ENCODE data around the gene FGF11. TPM values are rescaled to one million over a fixed set of nuclear protein-coding genes. Genes with fewer than 3 reads are reported as not detected.

Gene FGF11
- total and polyA plus RNA-seq, 2 of the 13 experiments (the other 11 are each of a cell fraction or from before 2014, with no cell fraction given): 0.20 to 7.6 TPM

DNA sequence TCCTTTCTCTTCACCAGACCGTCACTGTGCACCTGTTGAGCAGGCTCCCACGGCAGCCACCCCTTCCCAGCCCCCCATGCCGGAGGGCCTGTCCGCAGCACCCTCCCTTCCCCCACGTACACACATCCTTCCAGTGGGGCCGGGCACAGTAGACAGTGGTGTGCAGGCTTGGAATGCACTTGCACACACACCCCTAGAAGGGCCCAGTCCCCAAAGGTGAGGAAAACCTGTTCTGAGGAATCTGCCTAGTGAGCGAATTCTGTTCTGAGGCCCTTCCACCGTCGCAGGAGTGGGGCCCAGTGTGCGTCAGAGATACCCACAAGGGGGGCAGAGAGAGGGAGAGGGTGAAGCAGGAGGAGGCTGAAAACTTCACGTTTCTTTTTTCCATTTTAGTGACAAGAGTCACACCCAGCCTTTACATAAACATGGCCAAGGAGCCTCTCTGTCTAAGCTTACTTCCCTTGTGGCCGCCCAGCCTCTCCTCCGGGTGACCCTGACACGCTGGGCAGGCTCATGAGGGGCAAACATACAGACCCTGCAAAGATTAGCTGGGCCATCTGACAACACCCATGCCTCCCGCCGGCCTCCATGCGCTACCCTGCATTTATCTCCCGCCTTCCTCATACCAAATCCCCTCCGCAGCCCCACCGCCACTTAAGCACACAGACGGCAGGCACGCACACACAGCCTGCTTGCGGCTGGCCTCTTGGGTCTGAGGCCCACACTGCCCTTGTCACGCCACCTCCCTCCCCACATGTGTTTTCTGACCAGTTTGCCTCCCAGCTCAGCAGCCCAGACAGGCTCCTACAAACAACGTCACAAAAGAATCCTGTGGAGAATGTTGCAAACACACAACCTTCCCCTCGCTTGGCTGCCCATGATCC, 38.3 kb downstream of the FGF11 start (continued):
- TF ChIP-seq, protein P1, sequence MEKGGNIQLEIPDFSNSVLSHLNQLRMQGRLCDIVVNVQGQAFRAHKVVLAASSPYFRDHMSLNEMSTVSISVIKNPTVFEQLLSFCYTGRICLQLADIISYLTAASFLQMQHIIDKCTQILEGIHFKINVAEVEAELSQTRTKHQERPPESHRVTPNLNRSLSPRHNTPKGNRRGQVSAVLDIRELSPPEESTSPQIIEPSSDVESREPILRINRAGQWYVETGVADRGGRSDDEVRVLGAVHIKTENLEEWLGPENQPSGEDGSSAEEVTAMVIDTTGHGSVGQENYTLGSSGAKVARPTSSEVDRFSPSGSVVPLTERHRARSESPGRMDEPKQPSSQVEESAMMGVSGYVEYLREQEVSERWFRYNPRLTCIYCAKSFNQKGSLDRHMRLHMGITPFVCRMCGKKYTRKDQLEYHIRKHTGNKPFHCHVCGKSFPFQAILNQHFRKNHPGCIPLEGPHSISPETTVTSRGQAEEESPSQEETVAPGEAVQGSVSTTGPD (CRISPR knock-in tag; IDR thresholded peaks at IDR 0.05): no peak
- TF ChIP-seq ERF (CRISPR knock-in tag; IDR thresholded peaks at IDR 0.05): no peak
- TF ChIP-seq ZNF772 (CRISPR knock-in tag; IDR thresholded peaks at IDR 0.05): no peak
- TF ChIP-seq, protein P2, sequence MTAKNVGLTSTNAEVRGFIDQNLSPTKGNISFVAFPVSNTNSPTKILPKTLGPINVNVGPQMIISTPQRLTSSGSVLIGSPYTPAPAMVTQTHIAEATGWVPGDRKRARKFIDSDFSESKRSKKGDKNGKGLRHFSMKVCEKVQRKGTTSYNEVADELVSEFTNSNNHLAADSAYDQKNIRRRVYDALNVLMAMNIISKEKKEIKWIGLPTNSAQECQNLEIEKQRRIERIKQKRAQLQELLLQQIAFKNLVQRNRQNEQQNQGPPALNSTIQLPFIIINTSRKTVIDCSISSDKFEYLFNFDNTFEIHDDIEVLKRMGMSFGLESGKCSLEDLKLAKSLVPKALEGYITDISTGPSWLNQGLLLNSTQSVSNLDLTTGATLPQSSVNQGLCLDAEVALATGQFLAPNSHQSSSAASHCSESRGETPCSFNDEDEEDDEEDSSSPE (CRISPR knock-in tag; IDR thresholded peaks at IDR 0.05): 0 out of 2 replicates have a peak, but pooled peaks have one; percentile 17
- no peak for TF ChIP-seq ZNF598 (CRISPR knock-in tag; IDR thresholded peaks at IDR 0.05; ENCODE audit: borderline replicate concordance)
- no peak for TF ChIP-seq ZNF644 (CRISPR knock-in tag; IDR thresholded peaks at IDR 0.05; ENCODE audit: low read depth)
- TF ChIP-seq, protein P3, sequence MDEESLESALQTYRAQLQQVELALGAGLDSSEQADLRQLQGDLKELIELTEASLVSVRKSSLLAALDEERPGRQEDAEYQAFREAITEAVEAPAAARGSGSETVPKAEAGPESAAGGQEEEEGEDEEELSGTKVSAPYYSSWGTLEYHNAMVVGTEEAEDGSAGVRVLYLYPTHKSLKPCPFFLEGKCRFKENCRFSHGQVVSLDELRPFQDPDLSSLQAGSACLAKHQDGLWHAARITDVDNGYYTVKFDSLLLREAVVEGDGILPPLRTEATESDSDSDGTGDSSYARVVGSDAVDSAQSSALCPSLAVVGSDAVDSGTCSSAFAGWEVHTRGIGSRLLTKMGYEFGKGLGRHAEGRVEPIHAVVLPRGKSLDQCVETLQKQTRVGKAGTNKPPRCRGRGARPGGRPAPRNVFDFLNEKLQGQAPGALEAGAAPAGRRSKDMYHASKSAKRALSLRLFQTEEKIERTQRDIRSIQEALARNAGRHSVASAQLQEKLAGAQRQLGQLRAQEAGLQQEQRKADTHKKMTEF (CRISPR knock-in tag; IDR thresholded peaks at IDR 0.05): no peak
- TF ChIP-seq ELF3 (CRISPR knock-in tag; IDR thresholded peaks at IDR 0.05): peak; percentile 61
- TF ChIP-seq MLLT10 (CRISPR knock-in tag; IDR thresholded peaks at IDR 0.05): no peak
- no peak for TF ChIP-seq ZFP36L2 (CRISPR knock-in tag; IDR thresholded peaks at IDR 0.05)
- TF ChIP-seq ADNP (CRISPR knock-in tag; IDR thresholded peaks at IDR 0.05): no peak
- TF ChIP-seq ZFAT (CRISPR knock-in tag; conservative IDR thresholded peaks at IDR 0.05): no peak
- TF ChIP-seq ZNF788 (CRISPR knock-in tag; IDR thresholded peaks at IDR 0.05; ENCODE audit: borderline replicate concordance): no peak
- TF ChIP-seq TBP (CRISPR knock-in tag; IDR thresholded peaks at IDR 0.05): no peak
- peak; percentile 9; the same call in 1 of the 2 replicates for TF ChIP-seq MAFF (IDR thresholded peaks at IDR 0.05; ENCODE audit: low read depth, low read length)
- no peak for TF ChIP-seq RBAK (CRISPR knock-in tag; IDR thresholded peaks at IDR 0.05)
- no peak for TF ChIP-seq HNRNPK (IDR thresholded peaks at IDR 0.05; ENCODE audit: low read depth, low read length, poor library complexity, severe bottlenecking)
- no peak for TF ChIP-seq ZNF879 (CRISPR knock-in tag; IDR thresholded peaks at IDR 0.05)
- TF ChIP-seq, protein P4, sequence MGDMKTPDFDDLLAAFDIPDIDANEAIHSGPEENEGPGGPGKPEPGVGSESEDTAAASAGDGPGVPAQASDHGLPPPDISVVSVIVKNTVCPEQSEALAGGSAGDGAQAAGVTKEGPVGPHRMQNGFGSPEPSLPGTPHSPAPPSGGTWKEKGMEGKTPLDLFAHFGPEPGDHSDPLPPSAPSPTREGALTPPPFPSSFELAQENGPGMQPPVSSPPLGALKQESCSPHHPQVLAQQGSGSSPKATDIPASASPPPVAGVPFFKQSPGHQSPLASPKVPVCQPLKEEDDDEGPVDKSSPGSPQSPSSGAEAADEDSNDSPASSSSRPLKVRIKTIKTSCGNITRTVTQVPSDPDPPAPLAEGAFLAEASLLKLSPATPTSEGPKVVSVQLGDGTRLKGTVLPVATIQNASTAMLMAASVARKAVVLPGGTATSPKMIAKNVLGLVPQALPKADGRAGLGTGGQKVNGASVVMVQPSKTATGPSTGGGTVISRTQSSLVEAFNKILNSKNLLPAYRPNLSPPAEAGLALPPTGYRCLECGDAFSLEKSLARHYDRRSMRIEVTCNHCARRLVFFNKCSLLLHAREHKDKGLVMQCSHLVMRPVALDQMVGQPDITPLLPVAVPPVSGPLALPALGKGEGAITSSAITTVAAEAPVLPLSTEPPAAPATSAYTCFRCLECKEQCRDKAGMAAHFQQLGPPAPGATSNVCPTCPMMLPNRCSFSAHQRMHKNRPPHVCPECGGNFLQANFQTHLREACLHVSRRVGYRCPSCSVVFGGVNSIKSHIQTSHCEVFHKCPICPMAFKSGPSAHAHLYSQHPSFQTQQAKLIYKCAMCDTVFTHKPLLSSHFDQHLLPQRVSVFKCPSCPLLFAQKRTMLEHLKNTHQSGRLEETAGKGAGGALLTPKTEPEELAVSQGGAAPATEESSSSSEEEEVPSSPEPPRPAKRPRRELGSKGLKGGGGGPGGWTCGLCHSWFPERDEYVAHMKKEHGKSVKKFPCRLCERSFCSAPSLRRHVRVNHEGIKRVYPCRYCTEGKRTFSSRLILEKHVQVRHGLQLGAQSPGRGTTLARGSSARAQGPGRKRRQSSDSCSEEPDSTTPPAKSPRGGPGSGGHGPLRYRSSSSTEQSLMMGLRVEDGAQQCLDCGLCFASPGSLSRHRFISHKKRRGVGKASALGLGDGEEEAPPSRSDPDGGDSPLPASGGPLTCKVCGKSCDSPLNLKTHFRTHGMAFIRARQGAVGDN (CRISPR knock-in tag; IDR thresholded peaks at IDR 0.05): peak; percentile 73
- TF ChIP-seq, protein P5, sequence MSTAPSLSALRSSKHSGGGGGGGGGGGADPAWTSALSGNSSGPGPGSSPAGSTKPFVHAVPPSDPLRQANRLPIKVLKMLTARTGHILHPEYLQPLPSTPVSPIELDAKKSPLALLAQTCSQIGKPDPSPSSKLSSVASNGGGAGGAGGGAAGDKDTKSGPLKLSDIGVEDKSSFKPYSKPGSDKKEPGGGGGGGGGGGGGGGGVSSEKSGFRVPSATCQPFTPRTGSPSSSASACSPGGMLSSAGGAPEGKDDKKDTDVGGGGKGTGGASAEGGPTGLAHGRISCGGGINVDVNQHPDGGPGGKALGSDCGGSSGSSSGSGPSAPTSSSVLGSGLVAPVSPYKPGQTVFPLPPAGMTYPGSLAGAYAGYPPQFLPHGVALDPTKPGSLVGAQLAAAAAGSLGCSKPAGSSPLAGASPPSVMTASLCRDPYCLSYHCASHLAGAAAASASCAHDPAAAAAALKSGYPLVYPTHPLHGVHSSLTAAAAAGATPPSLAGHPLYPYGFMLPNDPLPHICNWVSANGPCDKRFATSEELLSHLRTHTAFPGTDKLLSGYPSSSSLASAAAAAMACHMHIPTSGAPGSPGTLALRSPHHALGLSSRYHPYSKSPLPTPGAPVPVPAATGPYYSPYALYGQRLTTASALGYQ (CRISPR knock-in tag; IDR thresholded peaks at IDR 0.05): no peak

All from HepG2 (cell line).